IPS-20b (cell line): ENCODE data around the gene HTR2A.

Experiments
- H3K27ac ChIP-seq: one replicate; pipeline ENCODE4 v1.5.1; 2013; ENCODE audit warnings: low read length
- H3K27me3 ChIP-seq: 2 replicates; pipeline ENCODE4 v1.6.1; 2013; ENCODE audit warnings: mild to moderate bottlenecking, low read length, inconsistent platforms; ENCODE audit not compliant: insufficient read depth
- H3K36me3 ChIP-seq: 2 replicates; pipeline ENCODE4 v1.6.1; 2013; ENCODE audit warnings: low read depth, mild to moderate bottlenecking, inconsistent platforms, low read length, moderate library complexity; ENCODE audit not compliant: insufficient read depth
- H3K4me1 ChIP-seq: 2 replicates; pipeline ENCODE4 v1.6.1; 2013; ENCODE audit warnings: mild to moderate bottlenecking, control low read depth, inconsistent platforms, low read length, moderate library complexity; ENCODE audit not compliant: insufficient read depth
- H3K4me3 ChIP-seq: 2 replicates; pipeline ENCODE4 v1.5.1; 2013; ENCODE audit warnings: mild to moderate bottlenecking, low read length, inconsistent platforms
- H3K9ac ChIP-seq: 2 replicates; pipeline ENCODE4 v1.6.1; 2013; ENCODE audit warnings: low read depth, mild to moderate bottlenecking, inconsistent platforms, low read length, moderate library complexity
- H3K9me3 ChIP-seq: 2 replicates; pipeline ENCODE4 v1.6.1; 2013; ENCODE audit warnings: mild to moderate bottlenecking, low read depth, low read length, inconsistent platforms; ENCODE audit not compliant: insufficient read depth

HTR2A gene

DNA sequence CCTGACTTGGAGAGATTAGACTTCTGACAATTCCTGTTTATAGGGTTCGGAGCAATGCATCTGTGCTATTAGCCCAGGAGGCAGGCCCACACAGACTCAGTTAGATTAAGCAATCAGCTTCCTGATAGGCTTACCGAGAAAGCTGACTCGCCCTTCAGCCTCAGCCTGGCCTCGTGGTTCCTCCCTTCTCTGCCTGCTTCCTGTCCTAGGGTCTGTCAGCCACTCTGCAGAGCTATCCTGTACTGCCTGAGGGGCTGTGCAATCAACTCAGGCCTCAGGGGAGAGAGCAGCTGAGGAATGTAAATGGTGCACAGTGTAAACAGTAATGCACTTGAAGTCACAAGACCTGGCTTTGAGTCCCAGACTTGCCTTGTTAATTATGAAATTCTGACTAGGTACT is 30.7 kb downstream of the HTR2A start:
- no peak overlapping the region for H3K27ac ChIP-seq
- no peaks in the 10 kb centered on the region for H3K27me3 ChIP-seq
- H3K4me1 ChIP-seq = no peaks in the 10 kb centered on the region
- H3K36me3 ChIP-seq = no peaks in the 10 kb centered on the region
- H3K9me3 ChIP-seq = no peaks in the 10 kb centered on the region
- H3K4me3 ChIP-seq = no peak overlapping the region
- no peak overlapping the region for H3K9ac ChIP-seq

DNA sequence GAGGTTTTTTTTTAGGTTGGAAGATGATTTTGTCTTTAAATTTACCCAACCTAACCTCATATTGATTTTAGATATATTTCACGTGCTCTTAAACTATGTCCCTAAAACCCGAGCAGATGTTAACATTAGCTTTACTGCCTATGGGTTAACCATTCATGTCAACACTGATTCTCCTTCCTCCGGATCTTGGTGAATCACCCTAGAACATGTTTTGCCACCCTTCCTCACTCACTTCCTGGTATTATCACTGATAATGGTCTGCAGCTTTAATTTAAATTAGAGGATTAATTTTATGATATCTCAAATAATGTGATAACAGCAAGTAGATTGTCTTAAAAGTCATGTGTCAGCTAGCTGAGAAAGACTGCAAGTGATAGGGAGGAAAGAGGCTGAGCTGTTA is 31.9 kb downstream of the HTR2A start:
- Histone ChIP-seq H3K9me3 (no peaks in the 10 kb centered on the region), H3K27ac (no peak overlapping the region), H3K27me3 (no peaks in the 10 kb centered on the region), H3K9ac (no peak overlapping the region), H3K36me3 (no peaks in the 10 kb centered on the region), H3K4me1 (no peaks in the 10 kb centered on the region), H3K4me3 (no peak overlapping the region)

DNA sequence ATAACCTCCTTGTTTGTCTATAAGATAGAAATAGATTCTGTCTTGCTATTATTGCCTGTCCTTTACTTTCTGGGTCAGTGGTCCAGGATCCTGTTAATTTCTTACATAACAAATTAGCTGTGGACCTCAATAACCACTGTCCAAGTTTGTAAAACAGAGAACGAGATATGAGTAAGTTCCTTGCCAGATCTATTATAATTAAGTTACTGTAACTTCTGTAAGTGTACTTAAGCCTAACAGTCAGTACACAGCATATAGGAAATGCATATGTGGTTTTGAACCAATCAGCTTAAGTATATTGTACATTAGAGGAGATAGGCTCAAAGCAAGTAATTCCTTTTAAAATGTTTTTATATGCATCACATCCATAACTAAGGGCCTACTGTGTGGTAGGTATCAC is 34.9 kb downstream of the HTR2A start:
- Histone ChIP-seq H3K4me1 (no peaks in the 10 kb centered on the region), H3K4me3 (no peak overlapping the region), H3K9ac (no peak overlapping the region), H3K9me3 (no peaks in the 10 kb centered on the region), H3K27me3 (no peaks in the 10 kb centered on the region), H3K27ac (no peak overlapping the region), H3K36me3 (no peaks in the 10 kb centered on the region)

DNA sequence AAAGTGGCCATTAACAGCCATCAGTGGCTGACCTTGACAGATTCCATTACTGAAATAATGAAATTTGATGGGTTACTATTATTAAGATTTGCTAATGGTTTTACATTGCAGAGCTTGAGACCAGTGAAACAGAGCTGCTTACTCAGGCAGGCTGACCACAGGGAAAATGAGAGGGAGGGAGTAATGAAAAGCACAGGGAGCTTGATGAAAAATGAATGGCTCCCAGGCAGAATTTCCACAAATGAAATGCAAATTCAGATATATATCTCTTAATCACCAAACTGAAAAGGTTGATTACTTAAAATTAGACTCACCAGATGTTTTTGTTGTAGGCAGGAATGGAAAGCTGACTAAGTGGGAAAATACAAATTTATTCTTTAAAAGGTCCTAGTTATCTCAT is 36.1 kb downstream of the HTR2A start:
- Histone ChIP-seq H3K4me3 (no peak overlapping the region), H3K9ac (no peak overlapping the region), H3K27me3 (no peaks in the 10 kb centered on the region), H3K4me1 (no peaks in the 10 kb centered on the region), H3K36me3 (no peaks in the 10 kb centered on the region), H3K27ac (no peak overlapping the region), H3K9me3 (no peaks in the 10 kb centered on the region)

DNA sequence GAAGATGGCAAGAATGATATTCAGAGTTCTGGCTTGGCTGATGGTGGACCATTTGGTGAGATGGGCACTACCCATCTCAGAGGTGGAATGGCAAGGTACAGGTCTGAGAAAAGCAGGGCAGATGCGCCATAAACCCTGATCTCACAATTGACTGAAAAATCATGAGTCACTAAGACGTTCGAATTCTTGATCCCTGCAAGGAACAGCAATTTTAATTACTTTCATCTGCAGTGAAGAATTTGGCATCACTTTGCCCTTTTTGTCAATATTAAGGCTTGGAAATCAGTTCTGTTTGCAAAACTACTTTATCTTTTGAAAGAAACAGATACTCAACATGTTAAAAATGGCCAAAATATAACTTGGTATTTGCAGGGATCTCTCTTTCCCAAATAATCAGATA is 38.1 kb downstream of the HTR2A start:
- no peaks in the 10 kb centered on the region for H3K4me1 ChIP-seq
- H3K9me3 ChIP-seq = no peaks in the 10 kb centered on the region
- no peak overlapping the region for H3K4me3 ChIP-seq
- no peak overlapping the region for H3K9ac ChIP-seq
- no peak overlapping the region for H3K27ac ChIP-seq
- H3K27me3 ChIP-seq = no peaks in the 10 kb centered on the region
- H3K36me3 ChIP-seq = no peaks in the 10 kb centered on the region

DNA sequence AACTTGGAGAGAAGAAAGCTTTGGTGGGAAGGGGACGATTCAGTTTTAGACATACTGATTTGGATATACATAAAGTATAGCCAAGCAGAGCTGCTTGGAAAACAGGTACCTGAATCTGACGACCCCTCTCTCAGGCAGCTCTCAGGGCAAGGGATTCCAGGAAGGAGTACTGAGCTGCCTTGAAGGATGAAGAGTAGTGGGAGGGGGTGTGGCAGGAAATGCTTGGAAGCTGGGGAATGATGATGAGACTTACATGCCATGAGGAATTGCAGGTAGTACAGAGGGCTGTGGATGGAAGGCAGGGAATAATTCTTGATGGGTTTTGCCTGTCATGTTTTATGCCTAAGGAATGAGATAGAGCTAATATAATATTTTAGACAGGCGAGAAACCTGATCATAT is 38.7 kb downstream of the HTR2A start:
- no peaks in the 10 kb centered on the region for H3K4me1 ChIP-seq
- no peak overlapping the region for H3K9ac ChIP-seq
- H3K27ac ChIP-seq = no peak overlapping the region
- no peaks in the 10 kb centered on the region for H3K9me3 ChIP-seq
- no peaks in the 10 kb centered on the region for H3K27me3 ChIP-seq
- no peak overlapping the region for H3K4me3 ChIP-seq
- H3K36me3 ChIP-seq = no peaks in the 10 kb centered on the region

DNA sequence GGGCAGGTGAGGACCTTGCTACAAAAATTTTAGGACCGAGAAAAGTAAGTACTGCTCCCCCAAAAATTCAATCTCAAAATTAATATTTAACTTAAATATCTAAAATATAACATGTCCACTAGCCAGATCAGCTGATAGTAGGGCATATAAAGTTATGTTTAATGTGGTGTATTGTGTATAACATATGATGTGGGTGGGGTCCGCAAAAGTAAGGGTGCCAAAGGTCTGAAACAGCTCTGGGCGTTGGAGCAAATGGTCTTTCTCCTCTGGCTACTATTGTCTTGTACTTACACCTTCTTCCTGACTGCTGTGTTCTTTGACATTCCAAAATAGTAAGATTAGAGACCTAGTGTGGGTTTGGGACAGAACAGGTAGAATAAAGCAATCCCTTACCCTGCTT is 41.2 kb downstream of the HTR2A start:
- Histone ChIP-seq H3K27me3 (no peaks in the 10 kb centered on the region), H3K4me1 (no peaks in the 10 kb centered on the region), H3K27ac (no peak overlapping the region), H3K4me3 (no peak overlapping the region), H3K9me3 (no peaks in the 10 kb centered on the region), H3K36me3 (no peaks in the 10 kb centered on the region), H3K9ac (no peak overlapping the region)

DNA sequence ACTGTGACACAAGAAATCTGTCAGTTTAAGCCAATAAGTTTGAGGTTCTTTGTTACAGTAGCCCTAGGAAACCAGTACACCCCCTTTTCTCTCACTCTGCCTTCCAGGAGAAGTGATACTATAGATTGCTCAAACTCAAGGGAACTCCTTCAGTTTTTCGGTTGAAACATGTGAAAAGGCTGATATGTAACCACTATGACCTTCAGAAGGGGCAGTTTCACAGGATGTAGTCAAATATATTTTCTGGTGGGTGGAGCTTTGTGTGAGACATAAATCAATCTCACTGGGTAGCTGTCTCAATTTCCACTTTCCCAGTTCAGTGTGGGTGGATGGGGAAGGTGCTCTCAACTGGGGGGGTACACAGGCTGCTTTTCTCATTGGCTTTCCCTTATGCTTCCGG is 41.7 kb downstream of the HTR2A start:
- Histone ChIP-seq H3K4me3 (no peak overlapping the region), H3K9ac (no peak overlapping the region), H3K36me3 (no peaks in the 10 kb centered on the region), H3K27me3 (no peaks in the 10 kb centered on the region), H3K4me1 (no peaks in the 10 kb centered on the region), H3K27ac (no peak overlapping the region), H3K9me3 (no peaks in the 10 kb centered on the region)

DNA sequence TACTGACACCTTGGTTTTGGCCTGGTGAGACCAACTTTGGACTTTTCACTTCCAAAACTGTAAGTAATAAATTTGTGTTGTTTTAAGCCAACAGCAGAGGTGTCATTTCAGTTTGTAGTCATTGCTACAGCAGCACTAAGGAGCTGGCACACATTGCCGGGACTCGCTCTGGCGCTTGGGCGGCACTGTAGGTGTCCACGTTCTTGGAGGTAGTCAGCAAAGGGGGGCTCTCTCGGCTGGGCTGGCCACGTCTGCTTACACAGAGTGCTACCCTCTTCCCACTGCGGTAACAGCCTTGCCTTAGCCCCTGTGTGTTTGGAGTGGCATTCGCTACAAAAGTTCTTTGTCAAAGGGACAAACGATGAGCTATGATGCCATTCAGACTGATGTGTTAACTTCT is 44.7 kb downstream of the HTR2A start:
- H3K9me3 ChIP-seq = no peaks in the 10 kb centered on the region
- no peaks in the 10 kb centered on the region for H3K36me3 ChIP-seq
- H3K27ac ChIP-seq = no peak overlapping the region
- H3K27me3 ChIP-seq = no peaks in the 10 kb centered on the region
- H3K9ac ChIP-seq = no peak overlapping the region
- no peak overlapping the region for H3K4me3 ChIP-seq
- H3K4me1 ChIP-seq = no peaks in the 10 kb centered on the region

DNA sequence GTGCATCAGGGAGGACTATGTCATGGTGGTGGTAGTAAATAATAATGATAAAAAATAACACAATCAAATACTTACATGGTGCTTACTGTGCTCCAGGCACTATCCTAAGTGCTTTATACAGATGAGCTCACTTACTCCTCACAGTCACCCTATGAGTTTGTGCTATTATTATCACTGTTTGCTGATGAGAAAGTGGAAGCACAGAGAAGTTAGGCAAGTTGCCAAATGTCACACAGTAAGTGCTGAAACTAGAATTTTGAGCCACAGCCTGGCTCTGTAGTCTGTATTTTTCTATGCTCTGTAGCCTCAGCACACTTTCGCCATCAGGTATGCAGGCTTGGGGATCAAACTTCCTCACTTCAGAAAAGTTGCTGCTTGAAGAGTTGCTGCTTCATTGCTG is 46.6 kb downstream of the HTR2A start:
- H3K4me3 ChIP-seq = no peak overlapping the region
- no peaks in the 10 kb centered on the region for H3K9me3 ChIP-seq

DNA sequence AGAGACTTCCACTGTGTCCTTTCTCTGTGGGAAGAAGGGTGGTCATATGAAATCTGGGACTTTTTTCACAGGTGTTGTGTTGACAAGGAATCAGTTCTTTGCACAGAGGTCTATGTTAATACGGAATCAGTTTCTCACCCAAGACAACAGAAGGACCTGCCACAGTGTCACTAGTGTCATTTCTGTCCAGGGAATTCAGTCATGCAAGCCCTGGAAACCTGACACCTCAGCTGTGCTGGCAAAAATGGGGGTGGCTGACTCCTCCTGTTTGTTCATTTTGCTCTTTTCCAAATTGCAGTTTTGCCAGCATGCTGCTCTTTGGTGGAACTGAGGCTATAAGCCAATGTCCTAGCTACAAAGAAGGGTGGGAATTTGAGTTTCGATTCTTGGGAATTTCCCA is 50.1 kb downstream of the HTR2A start:
- no peak overlapping the region for H3K4me3 ChIP-seq

More for the DNA sequence above, 46.6 kb downstream of the HTR2A start:
- no peaks in the 10 kb centered on the region for H3K4me1 ChIP-seq
- no peaks in the 10 kb centered on the region for H3K27me3 ChIP-seq
- H3K9ac ChIP-seq = no peak overlapping the region
- H3K36me3 ChIP-seq = no peaks in the 10 kb centered on the region
- H3K27ac ChIP-seq = no peak overlapping the region

DNA sequence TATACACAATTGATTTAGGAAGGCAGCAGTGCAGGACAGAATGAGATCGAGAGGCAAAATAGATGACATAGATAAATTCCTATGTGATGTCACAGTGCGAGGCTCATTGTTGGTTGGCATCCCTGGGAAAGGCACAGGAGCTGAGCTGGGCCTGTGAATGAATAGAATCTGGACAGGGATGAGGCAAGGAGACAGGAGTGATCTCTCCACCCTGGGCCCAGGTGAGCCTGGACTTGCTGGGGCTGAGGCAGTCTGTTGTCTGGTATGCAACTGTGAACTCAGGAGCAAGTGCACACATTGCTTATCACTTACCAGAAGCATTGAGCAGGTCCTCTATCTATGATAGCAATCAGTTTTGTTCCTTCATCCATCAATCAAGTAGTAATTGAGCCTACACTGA is 51.7 kb downstream of the HTR2A start:
- no peaks in the 10 kb centered on the region for H3K36me3 ChIP-seq
- no peak overlapping the region for H3K9ac ChIP-seq
- H3K9me3 ChIP-seq = no peaks in the 10 kb centered on the region
- no peak overlapping the region for H3K4me3 ChIP-seq
- no peaks in the 10 kb centered on the region for H3K4me1 ChIP-seq
- no peaks in the 10 kb centered on the region for H3K27me3 ChIP-seq
- H3K27ac ChIP-seq = no peak overlapping the region

More for the DNA sequence above, 50.1 kb downstream of the HTR2A start:
- Histone ChIP-seq H3K9ac (no peak overlapping the region), H3K4me1 (no peaks in the 10 kb centered on the region), H3K27ac (no peak overlapping the region), H3K27me3 (no peaks in the 10 kb centered on the region), H3K9me3 (no peaks in the 10 kb centered on the region), H3K36me3 (no peaks in the 10 kb centered on the region)

DNA sequence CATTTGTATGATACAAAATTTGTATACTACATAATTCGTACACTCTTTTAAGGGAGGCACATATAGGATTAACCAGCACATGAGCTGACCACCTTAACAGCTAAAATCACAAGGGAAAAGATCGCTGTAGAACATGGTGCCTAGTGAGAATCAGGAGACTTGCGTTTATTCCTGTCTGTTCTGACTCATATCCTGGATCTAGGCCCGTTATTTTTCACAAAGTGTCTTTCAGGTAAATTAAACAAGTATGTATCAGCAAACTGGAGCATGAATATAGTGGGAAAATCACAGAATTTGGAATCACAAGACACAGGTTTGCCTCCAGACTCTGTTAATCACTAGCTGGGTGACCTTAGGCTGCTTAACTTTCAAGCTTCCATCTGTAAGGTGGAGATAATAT is 52.4 kb downstream of the HTR2A start:
- Histone ChIP-seq H3K36me3 (no peaks in the 10 kb centered on the region), H3K4me1 (no peaks in the 10 kb centered on the region), H3K9me3 (no peaks in the 10 kb centered on the region), H3K27ac (no peak overlapping the region), H3K4me3 (no peak overlapping the region), H3K9ac (no peak overlapping the region), H3K27me3 (no peaks in the 10 kb centered on the region)
